Measurements from ENCODE around the gene ZSWIM1.
"Not testable (repeated sequence)": the region's sequence is repeated elsewhere in the genome, so short reads cannot be mapped to it uniquely, and the experiment has no call there.

The ZSWIM1 gene

DNA sequence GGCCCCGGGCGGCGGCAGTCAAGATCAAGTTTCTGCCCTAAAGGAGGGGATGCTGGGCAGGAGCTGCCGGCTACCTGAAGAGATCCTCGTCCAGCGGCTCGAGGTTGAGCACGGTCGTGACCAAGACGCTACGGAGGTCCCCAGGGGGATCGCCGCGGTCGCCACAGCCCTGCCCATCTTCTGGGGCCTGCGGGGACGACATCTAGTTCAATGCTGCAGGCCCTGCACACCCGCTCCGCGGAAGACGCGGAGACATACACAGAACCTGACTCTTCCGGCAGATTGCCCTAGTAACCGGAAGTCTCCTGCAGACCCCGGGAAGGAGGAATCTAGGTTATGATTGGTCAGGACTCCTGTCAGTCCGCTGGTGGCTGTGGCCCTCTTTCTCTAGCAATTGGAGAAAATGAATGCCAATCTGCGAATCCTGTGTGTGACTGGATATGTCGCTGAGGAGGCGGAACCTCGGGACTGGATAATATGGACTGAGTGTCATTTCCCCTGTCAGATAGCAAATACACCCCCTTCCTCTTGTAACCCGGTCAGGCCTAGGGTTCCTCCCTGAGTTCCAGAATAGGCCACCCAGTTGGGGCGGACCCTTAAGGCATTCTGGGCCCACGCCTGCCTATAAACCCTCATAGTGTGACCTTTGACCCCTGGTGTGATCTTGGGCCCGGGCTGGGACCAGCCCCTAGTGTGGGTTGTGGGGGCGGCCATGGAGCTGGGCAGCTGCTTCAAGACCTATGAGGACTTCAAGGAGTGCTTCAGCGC, 23.7 kb upstream of the ZSWIM1 start, which contains the start of the genes ACOT8 and ZSWIM3:
TSS of gene ACOT8 (minus strand) at position 279 of the 768 bp plus-strand sequence. CDS start at position 202, 77 bp downstream.
TSS of gene ZSWIM3 (plus strand) at position 501 of the 768 bp plus-strand sequence. CDS start at position 713, 212 bp downstream.
- peak; percentile 100 for DNase-seq (ENCODE audit: low read depth, low spot score)

DNA sequence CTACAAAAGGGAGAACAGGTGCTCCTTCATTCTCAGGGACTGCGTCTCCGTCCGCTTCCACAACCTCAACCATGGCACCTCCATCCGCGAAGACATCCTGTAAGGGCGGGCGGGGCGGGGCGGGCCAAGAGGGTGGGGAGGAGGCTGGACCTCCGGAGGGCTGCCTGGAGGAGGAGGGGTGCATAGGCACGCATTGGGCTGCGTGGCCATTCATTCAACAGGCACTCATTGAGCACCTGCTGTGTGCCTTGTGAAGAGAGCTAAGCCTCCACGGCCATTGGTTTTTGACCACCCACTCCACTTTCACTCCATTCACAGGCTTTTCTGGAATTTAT, 23.2 kb upstream of the ZSWIM1 start:
- DNase-seq (ENCODE audit: low read depth, low spot score) = no peak

- no peak for DNase-seq (ENCODE audit: low read depth, low spot score)
Observed at GRCh38 chr20:45859916-45860315, 21.1 kb upstream of the ZSWIM1 start.

DNA sequence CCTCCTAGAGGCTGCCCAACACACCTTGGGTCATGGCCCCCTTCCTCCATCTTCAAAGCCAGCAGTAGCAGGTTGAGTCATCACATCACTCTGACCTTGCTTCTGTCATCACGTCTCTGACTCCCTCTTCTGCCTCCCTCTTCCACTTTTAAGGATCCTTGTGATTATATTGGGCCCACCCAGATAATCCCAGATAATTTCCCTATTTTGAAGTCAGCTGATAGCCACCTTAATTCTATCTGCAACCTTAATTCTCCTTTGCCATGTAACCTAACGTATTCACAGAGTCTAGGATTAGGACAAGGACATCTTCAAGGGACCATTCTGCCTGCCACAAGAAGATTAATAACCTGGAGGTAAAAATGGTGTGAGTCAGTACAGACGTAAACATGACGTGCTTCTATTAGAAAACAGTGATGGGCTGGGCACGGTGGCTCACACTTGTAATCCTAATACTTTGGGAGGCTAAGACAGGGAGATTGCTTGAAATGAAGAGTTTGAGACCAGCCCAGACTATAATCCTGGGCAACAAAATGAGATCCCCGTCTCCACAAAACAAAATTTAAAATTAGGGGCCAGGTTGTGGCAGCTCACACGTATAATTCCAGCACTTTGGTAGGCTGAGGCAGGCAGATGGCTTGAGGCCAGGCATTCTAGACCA, 20.3 kb upstream of the ZSWIM1 start:
- DNase-seq (ENCODE audit: low read depth, low spot score) = no peak

DNA sequence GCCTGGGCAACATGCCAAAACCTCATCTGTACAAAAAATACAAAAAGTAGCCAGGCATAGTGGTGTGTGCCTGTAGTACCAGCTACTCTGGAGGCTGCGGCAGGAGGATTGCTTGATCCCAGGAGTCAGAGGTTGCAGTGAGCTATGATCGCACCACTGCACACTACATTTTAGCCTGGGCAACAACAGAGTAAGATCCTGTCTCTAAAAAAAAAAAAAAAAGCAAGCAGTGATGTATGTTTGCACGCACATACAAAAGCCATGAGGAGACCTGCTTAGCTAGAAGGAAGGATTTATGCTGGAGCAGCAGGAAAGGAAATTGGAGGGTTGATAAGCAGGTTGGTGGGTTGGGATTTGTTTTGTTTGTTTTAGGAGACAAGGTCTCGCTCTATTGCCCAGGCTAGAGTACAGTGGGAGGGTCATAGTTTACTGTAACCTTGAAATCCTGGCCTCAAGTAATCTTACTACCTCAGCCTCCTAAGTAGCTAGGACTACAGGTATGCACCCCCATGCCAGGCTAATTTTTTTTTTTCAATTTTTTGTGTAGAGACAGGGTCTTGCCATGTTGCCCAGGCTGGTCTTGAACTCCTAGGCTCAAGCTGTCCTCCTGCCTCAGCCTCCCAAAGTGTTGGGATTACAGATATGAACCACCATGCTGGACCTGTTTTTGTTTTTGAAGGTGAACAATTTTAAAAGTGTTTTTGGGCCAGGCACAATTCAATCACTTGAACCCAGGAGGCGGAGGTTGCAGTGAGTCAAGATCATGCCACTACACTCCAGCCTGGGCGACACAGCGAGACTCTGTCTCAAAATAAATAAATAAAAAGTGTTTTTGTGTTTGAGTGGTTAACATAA, 19.6 kb upstream of the ZSWIM1 start:
- DNase-seq (ENCODE audit: low read depth, low spot score) = no peak

DNA sequence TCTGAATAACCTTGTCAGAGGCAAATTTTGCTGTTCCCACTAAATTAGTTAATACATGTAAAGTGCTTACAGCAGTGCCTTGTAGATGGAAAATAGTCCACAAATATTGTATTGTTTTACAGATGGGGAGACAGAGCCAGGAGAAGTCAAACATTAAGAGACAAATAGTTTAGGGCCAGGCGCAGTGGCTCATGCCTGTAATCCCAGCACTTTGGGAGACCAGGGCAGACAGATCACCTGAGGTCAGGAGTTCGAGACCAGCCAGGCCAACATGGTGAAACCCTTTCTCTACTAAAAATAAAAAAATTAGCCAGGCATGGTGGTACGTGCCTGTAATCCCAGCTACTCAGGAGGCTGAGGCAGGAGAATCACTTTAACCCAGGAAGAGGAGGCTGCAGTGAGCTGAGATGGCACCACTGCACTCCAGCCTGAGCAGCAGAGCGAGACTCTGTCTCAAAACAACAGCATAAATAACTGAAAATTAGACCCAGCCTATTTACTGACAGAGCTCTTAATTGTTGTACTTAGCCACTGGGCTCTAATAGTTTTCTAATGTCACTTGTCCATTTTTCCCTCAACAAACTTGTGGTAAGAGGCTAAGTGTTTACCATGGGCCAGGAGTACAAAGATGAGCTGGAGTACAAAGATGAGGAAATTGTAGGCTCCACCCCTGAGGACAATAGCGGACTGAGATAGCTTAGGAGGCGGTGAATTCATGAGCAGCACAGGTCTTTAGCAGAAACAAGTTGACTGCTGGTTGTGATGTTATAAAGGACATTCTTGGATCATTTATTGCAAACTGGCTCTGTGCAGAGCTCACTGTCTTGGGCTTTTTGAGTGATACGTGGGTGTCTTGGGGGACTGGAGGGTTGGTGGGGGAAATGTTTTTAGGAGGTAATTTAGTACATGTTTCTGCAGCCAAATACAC, 17.2 kb upstream of the ZSWIM1 start:
- no peak for DNase-seq (ENCODE audit: low read depth, low spot score)

GRCh38 chr20:45866454-45866853, 14.6 kb upstream of the ZSWIM1 start:
- no peak for DNase-seq (ENCODE audit: low read depth, low spot score)

- DNase-seq (ENCODE audit: low read depth, low spot score) = no peak
Observed at GRCh38 chr20:45867136-45867818, 13.8 kb upstream of the ZSWIM1 start.

- no peak for DNase-seq (ENCODE audit: low read depth, low spot score)
Observed at GRCh38 chr20:45867819-45868176, 13.2 kb upstream of the ZSWIM1 start.

DNA sequence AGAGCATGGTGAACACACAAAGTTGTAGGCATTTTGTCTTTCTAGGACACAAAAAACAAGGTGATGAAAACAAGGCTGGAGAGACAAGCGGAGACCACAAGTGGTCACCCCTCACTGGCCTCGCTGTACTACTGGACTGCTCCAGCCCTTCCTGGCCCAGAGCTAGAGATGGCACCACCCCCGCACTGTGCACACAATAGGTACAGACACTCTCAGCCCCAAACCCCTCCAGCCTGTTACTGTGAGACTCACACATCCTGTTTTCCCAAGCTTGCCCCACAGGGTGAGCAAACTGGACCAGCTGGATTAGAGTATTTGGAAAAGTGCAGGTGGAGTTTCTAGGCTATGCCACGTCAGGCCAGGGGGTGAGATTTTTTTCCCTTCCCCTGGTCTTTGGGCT, 8.4 kb upstream of the ZSWIM1 start:
- no peak for DNase-seq (ENCODE audit: low read depth, low spot score)

DNA sequence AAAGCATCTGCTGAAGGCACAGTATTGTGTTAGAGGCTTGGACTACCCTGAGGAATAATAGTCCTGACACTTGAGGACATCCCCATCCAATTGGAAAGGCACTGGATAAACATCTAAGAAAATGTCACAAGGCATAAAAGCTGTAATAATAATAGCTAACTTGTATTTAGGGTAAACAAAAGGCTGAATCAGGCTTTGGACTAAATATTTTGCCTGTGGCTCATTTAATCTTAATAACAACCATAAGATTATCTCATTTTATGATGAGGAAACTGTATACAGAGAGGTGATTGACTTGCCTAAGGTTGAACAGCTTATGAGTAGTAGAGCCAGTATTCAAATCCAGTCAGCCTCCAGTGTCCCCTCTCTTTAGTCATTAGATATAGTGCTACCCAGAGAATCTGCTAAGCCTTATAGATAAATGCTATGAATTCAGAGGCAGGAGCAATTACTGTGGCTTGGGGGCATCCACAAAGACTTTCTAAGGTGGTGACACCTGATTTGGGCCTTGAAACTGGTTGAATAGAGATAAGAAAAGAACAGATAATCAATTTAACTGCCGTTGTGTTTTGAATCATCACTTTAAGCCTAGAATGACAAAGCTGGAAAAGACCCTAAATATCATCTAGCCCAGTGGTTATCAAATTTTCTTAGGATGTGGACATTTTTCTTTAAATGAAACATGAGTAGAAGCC, 7.5 kb upstream of the ZSWIM1 start:
- no peak for DNase-seq (ENCODE audit: low read depth, low spot score)

DNA sequence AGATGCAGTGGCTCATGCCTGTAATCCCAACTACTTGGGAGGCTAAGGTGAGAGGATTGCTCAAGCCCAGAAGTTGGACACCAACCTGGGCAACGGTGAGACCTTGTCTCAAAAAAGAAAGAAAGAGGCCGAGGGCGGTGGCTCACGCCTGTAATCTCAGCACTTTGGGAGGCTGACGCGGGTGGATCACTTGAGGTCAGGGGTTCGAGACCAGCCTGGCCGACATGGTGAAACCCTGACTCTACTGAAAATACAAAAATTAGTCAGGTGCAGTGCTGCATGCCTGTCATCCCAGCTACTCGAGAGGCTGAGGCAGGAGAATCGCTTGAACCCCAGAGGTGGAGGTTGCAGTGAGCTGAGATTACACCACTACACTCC, 6.9 kb upstream of the ZSWIM1 start:
- DNase-seq (ENCODE audit: low read depth, low spot score) = not testable (repeated sequence)

- no peak for DNase-seq (ENCODE audit: low read depth, low spot score)
Observed at GRCh38 chr20:45874576-45874975, 6.5 kb upstream of the ZSWIM1 start.

GRCh38 chr20:45878076-45878761, 2.8 kb upstream of the ZSWIM1 start:
- no peak for DNase-seq (ENCODE audit: low read depth, low spot score)

- no peak for DNase-seq (ENCODE audit: low read depth, low spot score)
Observed at GRCh38 chr20:45882469-45883099, 1.6 kb downstream of the ZSWIM1 start.

GRCh38 chr20:45883100-45883469, 2.1 kb downstream of the ZSWIM1 start:
- no peak for DNase-seq (ENCODE audit: low read depth, low spot score)

DNA sequence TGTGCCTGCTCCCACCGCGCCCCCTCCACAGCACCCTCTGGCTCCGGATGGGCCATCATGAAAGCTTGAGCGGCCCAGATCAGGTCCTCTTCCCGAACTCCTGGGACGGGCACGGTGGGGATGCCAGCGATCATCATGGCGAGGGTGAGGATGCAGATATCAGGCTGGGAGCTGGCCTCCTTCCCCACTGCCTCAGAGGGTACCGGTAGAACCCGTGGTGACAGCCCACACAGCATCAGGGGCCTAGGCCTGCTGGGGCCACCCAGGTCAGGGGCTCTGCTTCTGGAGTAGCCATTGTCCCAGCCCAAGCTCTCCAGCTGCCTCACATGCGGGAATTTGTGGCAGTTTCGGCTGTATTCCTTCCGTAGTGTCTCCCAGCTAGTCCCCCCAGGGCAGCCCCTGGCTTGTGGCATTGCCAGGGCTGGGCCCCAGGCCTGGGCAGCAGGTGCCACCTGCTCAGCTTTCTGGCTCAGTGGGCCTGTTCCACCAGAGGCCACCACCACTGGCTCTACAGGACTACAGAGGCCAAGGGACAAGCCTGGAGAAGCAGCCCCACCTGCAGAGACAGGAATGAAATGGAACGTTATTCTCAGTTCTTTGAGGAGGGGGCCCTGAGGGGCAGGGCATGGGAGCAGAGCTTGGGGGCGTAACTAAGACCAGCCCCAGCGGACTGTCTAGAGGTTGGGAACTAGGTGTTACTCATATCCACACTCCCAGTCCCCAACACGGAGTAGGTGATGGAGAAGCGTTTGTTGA, 5.7 kb downstream of the ZSWIM1 start:
- no peak for DNase-seq (ENCODE audit: low read depth, low spot score)

- no peak for DNase-seq (ENCODE audit: low read depth, low spot score)
Observed at GRCh38 chr20:45887346-45887715, 6.3 kb downstream of the ZSWIM1 start, which contains the start of gene SPATA25. SPATA25 (minus strand) TSS chr20:45887622; CDS start chr20:45887590, 32 bp downstream.
